ENCODE measurements around the gene CHAF1A.

DNA sequence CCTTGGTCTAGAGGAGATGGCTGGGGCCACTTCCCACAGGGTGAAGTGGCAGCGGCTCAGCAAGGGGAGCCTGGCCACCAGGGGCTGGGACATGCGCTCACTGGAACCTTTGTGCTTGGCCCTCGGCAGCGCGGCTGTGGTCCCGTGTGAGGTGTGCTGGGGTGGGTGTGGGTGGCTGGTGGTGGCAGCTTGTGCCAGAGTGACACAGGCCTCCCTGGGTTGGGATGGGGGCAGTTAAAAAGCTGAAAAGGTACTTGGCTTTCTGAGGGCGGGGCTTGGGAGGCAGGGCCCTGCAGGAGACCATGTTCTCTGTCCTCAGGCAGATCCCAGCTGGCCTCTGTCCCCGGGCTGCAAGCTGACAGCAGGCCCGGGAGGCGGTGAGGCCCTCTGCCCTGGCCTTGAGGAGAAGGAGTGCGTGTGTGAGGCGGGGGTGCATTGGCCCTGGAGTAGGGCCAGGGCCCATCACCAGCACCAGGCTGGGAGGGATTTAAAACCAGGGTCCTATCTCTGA lies 41.7 kb upstream of the CHAF1A start:
- no peak for TF ChIP-seq CTCF (conservative IDR thresholded peaks at IDR 0.05)
- TF ChIP-seq ZFX (IDR thresholded peaks at IDR 0.05) = no peak
